ENCODE measurements around the gene PFKFB3.
"Not testable (repeated sequence)": the region's sequence is repeated elsewhere in the genome, so short reads cannot be mapped to it uniquely, and the experiment has no call there.

Gene PFKFB3

DNA sequence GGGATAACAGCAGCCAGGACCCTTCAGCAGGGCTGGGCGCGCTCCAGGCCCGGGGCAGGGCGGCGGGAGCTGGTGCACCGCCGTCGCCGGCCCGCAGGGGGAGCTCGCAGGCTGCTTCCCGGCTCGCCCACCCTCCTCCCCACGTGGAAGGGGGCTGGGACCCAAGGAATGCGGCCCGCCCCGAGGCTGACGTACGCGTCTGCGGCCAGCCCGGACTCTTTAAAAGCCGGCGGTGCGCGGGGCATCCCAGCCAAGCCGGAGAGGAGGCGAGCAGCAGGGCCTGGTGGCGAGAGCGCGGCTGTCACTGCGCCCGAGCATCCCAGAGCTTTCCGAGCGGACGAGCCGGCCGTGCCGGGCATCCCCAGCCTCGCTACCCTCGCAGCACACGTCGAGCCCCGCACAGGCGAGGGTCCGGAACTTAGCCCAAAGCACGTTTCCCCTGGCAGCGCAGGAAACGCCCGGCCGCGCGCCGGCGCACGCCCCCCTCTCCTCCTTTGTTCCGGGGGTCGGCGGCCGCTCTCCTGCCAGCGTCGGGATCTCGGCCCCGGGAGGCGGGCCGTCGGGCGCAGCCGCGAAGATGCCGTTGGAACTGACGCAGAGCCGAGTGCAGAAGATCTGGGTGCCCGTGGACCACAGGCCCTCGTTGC lies at the start of gene PFKFB3:
Gene PFKFB3 (plus strand): TSS at position 249 of the 647 bp plus-strand sequence. CDS start 329 bp downstream, at position 578.
- peak; percentile 47 for DNase-seq (ENCODE audit: low read depth, low spot score)

GRCh38 chr10:6153845-6154244 lies 48.9 kb upstream of the PFKFB3 start:
- no peak for DNase-seq (ENCODE audit: low read depth, low spot score)

GRCh38 chr10:6154566-6154965 lies 48.2 kb upstream of the PFKFB3 start:
- no peak for DNase-seq (ENCODE audit: low read depth, low spot score)

DNA sequence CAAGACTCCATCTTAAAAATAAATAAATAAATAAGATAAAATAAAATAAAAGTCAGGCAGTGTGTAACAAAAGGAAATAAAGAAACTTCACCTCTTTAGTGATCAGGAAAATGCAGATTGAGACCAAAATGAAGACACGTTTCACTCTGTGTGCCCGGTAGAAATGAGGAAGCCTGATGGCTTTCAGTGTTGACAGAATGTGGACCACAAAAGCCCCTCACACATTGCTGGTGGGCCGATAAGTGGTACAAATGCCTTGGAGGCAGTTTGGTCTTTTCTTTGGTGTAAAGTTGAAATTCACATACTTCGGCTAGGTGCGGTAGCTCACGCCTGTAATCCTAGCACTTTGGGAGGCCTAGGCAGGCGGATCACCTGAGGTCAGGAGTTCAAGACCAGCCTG lies 44.5 kb upstream of the PFKFB3 start:
- no peak for DNase-seq (ENCODE audit: low read depth, low spot score)

DNA sequence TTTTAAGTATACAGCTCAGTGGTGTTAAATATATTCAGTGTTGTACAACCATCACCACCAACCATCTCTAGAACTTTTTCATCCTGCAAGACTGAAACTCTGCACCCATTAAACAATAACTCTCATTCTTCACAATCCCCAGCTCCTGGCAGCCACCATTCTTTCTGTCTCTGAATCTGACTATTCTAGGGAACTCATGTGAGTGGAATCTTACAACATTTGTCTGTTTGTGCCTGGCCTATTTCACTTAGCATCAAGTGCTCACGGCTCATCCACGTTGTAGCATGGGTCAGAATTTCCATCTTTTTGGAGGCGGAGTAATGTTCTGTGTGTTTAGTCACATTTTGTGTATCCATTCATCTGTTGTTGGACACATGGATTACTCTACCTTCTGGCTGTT lies 40.8 kb upstream of the PFKFB3 start:
- no peak for DNase-seq (ENCODE audit: low read depth, low spot score)

- no peak for DNase-seq (ENCODE audit: low read depth, low spot score)
These were observed 40.0 kb upstream of the PFKFB3 start for GRCh38 chr10:6162589-6163356.

GRCh38 chr10:6163364-6164270 lies 39.1 kb upstream of the PFKFB3 start:
- DNase-seq (ENCODE audit: low read depth, low spot score): no peak

GRCh38 chr10:6164271-6165095 lies 38.2 kb upstream of the PFKFB3 start:
- no peak for DNase-seq (ENCODE audit: low read depth, low spot score)

- DNase-seq (ENCODE audit: low read depth, low spot score): no peak
These were observed 37.5 kb upstream of the PFKFB3 start for GRCh38 chr10:6165221-6165725.

GRCh38 chr10:6165933-6166332 lies 36.8 kb upstream of the PFKFB3 start:
- not testable (repeated sequence) for DNase-seq (ENCODE audit: low read depth, low spot score)

GRCh38 chr10:6167456-6167855 lies 35.3 kb upstream of the PFKFB3 start:
- no peak for DNase-seq (ENCODE audit: low read depth, low spot score)

DNA sequence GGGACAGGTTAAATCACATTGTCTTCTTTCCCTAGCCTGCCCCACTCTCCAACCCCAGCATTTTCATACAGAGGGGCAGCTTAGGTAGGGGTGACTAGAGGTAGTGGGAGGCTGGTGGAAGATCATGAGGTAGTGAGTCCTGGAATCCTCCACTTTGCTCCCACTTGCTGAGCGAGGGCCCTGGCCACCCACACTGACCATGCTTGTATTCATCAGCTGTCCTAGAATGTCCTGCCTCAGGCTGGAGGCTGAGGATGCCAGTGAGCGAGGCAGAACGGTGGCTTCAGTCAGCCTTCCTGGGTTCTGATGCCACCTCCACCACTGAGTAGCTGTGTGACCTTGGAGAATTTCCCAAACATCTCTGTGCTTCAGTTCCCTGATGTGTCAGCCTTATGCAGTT lies 34.6 kb upstream of the PFKFB3 start:
- DNase-seq (ENCODE audit: low read depth, low spot score): no peak

GRCh38 chr10:6170638-6171037 lies 32.1 kb upstream of the PFKFB3 start:
- DNase-seq (ENCODE audit: low read depth, low spot score): no peak

DNA sequence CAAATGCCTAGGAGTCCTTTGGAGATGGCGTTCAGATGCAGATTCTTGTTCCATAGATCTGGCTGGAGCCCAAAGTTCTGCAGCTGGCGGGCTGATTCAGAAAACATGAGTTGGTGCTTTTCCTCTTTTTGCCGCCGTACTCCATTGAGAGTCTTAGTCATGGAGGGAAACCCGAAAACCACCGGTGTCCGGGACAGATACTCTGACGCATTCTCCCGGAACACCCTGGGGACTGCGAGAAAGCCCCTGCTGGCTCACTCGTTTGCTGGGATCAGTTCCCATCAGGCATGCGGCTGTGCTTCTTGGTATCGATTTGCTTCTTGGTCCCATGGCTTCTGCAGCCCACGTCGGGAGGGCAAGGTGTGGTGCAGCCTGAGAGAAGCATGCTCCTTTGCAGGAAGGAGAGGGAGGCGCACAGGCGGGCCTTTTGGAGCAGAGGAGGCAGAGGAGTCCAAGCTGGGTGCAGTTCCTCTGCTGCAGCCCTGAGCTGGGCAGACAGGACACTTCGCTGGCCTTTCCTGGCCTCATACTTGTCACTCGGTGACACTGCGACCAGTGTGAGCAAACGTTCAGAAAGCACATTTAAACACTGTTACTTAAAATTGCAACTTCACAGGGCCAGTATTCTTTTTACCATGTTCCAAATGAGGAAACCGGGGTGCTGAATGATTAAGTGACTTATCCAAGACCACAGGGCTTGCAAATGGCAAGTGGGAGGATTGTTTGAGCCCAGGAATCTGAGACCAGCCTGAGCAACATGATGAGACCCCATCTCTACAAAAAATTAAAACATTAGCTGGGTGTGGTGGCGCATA lies 30.6 kb upstream of the PFKFB3 start:
- no peak for DNase-seq (ENCODE audit: low read depth, low spot score)

GRCh38 chr10:6173203-6173602 lies 29.5 kb upstream of the PFKFB3 start:
- DNase-seq (ENCODE audit: low read depth, low spot score): no peak

DNA sequence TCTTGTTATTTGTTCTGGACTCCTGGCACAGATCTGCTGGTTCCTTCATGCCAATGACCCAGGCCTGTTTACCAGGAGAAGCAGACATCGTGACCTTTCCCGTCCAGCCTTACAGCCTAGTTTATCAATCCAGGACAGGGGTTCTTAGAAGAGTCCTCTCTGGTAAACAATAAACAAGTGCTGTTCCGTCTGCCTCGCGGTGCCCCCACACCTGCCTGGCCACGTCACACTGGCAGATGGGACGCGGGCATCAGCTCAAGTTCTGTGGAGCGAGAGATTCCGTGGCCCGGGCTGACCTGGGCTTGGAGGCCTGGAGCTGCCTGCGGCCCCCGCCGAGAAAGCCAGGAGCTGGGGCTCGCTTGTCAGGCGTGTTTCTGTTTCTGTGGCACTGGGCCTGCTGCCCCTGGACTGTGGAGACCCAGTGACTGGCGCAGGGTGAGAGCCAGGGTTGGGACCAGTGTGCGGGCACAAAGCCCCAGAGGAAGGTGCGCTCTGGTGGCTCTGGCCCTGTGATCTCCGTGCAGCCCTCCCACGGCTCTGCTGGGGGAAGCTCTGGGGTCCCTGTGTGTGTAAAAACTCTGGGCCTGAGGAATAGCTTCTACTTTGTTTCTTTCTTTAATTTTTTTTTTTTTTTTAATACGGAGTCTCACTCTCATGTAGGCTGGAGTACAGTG lies 28.4 kb upstream of the PFKFB3 start:
- no peak for DNase-seq (ENCODE audit: low read depth, low spot score)

DNA sequence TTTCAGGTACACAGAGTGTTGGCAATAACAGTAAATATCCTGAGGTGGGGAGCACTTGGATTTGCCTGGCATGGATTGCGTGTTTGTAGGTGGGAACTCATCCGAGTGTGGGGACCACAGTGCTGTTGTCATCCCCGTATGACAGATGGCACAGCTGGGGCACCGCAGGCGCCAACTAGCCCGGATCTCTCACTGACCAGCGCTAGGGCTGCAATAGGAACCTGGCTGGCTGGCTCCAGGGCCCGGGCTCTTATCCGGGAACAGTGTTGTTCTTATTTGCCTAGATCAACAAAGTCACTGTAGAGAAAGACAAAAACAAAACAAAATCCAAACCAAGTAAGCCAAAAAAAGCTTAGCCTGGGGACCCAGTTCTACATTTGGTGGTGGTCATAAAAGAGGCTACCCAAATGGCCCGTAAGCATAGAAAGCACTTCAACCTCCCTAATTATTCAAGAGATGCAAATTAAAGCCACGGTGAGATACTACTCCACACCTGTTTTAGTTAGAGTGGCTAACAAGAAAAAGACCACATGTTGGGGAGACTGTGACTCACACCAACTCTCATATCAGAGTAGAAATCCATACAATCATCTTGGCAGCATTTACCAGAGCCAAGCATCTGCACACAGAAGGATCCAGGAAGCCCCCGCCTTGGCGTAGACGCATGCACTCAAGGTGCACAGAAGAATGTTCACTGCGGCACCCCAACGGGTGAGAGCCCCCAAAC lies 27.2 kb upstream of the PFKFB3 start:
- DNase-seq (ENCODE audit: low read depth, low spot score): no peak

DNA sequence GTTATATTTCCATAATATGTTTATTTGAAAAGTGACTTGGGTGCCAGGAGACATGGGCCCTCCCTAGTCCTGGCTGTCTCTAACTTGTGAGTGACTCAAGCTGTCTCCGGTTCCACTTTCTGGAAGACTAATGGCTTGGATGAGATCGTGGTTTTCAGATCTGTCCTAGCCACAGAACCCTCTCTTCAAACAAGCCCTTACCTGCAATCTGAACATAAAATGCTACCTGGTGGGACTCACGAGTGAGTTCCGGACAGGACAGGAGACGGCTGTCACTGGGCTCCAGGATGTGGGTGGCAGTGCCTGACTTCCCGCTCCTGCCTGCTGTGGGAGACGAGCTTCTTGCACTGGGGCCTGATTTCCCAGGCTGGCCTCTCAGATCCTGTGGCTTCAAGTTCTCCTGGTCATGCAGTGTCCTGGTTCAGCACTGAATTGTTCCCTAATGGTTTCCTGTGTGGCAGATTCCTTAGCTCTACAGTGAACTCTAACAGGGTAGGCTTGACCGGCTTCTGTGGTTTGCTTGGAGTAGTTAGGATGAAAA lies 26.0 kb upstream of the PFKFB3 start:
- DNase-seq (ENCODE audit: low read depth, low spot score): no peak

- DNase-seq (ENCODE audit: low read depth, low spot score): no peak
These were observed 24.9 kb upstream of the PFKFB3 start for GRCh38 chr10:6177880-6178281.

All from iPS DF 19.7 (cell line).